Measurements from ENCODE around the gene THEMIS.

- TF ChIP-seq, protein P1, sequence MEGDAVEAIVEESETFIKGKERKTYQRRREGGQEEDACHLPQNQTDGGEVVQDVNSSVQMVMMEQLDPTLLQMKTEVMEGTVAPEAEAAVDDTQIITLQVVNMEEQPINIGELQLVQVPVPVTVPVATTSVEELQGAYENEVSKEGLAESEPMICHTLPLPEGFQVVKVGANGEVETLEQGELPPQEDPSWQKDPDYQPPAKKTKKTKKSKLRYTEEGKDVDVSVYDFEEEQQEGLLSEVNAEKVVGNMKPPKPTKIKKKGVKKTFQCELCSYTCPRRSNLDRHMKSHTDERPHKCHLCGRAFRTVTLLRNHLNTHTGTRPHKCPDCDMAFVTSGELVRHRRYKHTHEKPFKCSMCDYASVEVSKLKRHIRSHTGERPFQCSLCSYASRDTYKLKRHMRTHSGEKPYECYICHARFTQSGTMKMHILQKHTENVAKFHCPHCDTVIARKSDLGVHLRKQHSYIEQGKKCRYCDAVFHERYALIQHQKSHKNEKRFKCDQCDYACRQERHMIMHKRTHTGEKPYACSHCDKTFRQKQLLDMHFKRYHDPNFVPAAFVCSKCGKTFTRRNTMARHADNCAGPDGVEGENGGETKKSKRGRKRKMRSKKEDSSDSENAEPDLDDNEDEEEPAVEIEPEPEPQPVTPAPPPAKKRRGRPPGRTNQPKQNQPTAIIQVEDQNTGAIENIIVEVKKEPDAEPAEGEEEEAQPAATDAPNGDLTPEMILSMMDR (IDR thresholded peaks at IDR 0.05) = no peak
- TF ChIP-seq POLR2A (IDR thresholded peaks at IDR 0.05) (no peak), POLR2AphosphoS5 (IDR thresholded peaks at IDR 0.05) (no peak)
Measured at GRCh38 chr6:127792616-127793015, 108.2 kb downstream of the THEMIS start.

Measured in prostate gland (tissue), 2 donors.